ENCODE measurements around the gene NINL.
"Not testable (repeated sequence)": the region's sequence is repeated elsewhere in the genome, so short reads cannot be mapped to it uniquely, and the experiment has no call there.

The NINL gene

DNA sequence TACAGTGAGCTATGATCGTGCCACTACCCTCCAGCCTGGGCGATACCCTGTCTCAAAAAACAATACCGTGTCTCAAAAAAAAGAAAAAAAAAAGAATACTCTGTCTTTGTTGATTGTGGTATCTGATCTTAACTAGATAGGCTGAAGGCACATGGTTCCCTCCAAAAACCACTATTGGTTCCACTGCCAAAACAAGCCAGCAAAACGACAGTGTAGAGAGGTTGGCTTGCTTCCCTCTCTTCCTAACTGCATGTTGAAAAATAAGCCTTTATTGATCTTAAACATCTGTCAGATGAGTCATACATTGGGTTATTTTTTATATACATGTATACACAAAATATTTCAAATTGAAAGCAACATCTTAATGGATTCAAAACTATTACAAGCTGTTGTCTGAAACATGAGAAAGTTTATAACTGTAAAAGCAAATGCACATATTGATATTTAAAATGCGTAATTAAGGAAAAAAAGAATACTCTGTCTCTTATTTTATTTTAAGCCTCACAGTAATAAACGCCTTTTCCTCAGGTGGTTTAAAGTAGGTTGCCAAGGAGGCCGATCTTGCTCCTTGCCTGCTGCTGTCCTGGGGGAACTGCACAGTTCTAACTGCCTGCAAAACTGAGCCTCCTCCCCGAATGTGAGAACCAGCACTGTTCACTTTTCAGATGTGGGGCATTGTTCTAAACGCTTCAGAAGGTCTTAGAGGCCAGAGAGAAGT lies 7.0 kb upstream of the NINL start:
- no peak for DNase-seq

DNA sequence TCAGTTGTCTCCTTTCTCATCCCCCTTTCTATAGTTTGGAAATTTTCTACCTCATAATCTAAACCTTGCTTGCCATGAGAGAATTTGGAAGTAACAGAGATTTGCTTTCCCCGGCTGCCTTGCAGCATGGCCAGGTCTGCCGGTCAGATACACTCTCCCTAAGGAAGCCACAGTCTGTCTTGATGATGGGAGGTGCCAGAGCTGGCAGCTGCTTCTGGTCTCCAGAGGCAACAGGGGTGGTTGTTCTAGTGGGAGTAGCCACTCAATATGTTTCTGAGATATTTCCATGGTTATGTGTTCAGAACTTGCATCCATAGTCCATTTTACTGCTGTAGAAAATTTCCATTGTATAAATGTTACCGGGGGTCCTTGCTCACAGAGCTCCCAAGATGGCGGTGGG lies 5.4 kb upstream of the NINL start:
- DNase-seq, result not testable (repeated sequence)

DNA sequence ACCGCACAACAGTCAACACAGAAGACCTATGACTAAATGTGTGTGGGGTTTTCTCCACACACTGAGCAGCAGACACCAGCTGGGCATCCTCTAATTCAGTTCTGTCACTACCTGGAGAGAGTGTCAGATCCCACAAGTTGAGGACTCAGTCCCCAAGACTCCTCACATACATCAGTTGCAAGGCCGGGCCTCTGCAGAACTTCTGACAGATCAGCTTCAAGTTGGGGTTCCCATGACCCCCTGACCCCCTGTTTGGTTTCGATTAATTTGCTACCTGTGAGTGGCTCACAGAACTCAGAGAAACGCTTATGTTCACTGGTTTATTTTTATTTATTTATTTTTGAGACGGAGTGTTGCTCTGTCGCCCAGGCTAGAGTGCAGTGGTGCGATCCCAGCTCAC lies 3.2 kb upstream of the NINL start:
- no peak for DNase-seq

DNA sequence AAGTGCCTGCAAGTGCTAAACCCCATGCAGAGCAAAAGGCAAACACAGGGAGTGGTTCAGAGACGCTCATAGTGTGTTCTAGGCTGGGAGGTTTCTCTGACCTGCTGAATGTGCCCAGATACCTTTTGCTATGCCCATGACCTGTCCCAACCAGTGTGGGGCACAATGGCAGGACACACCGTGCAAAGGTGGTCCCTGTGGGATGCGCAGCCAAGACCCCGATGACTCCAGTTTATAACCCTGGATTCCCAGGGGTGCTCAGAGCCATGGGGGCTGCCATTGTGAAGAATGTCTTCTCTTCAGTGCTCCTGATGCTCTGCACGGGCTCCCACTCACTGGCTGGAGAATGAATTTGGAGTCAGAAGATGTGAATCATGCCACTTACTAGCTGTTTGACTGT lies 2.2 kb upstream of the NINL start:
- DNase-seq, result no peak

DNA sequence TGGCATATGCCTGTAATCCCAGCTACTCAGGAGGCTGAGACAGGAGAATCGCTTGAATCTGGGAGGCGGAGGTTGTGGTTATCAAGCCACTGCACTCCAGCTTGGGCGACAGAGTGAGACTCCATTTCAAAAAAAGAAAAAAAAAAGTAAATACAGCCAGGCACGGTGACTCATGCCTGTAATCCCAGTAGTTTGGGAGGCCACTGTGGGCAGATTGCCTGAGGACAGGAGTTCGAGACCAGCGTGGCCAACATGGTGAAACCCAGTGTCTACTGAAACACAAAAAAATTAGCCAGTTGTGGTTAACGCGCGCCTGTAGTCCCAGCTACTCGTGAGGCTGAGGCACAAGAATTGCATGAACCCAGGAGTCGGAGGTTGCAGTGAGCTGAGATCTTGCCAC lies 1.5 kb upstream of the NINL start:
- DNase-seq, result no peak

DNA sequence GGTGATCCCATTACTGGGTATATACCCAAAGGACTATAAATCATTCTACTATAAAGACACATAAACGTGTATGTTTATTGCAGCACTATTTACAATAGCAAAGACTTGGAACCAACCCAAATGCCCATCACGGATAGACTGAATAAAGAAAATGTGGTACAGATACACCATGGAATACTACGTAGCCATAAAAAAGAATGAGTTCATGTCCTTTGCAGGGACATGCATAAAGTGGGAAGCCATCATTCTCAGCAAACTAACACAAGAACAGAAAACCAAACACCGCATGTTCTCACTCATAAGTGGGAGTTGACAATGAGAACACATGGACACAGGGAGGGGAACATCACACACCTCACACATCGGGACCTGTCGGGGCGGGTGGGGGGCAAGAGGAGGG lies 1.7 kb downstream of the NINL start:
- DNase-seq, result not testable (repeated sequence)

DNA sequence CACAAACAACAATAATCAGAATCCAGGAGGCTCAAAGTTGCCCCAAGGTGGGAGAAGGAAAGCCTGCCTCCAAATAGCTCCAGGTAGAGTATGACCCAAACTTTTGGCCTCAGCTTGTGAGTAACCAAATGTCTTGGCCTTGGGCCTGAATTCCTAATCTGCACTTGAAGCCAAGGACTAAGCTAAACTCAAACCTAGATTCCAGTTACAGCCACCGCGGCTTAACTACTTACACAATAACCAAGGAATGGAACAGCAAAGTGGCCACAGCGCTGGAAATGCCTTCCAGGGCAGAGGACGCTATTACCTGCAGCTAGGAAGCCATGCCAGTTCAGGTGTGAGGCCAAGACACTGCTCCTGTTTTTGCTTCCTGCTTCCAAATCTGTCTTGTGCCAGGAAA lies 4.6 kb downstream of the NINL start:
- no peak for DNase-seq

DNA sequence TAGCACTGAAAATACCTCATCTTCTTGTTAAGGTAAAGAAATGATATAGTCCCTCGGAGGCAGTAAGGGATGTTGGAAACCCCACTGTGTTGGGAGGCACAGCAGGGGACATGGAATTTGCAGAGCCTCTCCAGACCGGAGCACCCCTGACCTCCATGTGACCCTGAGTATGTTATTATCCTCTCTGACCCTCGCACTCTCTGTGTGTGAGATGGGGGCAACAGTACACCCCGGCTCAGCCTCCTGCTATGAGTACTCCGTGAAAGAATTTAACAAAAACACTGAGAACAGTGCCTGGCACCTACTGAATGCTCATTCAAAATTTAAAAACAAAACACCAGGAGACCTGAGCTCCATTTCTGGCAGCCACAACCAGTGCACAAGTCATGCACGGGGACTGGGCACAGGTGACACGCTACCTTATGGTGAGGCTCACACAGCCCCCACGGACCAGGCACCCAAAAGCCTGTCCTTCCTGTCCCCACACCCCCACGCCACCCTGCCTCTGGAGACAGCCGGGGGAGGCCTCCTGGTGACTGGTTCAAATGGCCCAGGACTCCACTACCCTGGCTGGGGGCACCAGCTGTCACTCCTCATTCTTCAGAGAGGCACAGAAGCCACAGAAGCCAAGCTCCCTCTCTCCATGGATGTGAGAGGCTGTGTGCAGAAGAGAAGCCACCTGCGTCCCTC lies 6.1 kb downstream of the NINL start:
- DNase-seq, result no peak

DNA sequence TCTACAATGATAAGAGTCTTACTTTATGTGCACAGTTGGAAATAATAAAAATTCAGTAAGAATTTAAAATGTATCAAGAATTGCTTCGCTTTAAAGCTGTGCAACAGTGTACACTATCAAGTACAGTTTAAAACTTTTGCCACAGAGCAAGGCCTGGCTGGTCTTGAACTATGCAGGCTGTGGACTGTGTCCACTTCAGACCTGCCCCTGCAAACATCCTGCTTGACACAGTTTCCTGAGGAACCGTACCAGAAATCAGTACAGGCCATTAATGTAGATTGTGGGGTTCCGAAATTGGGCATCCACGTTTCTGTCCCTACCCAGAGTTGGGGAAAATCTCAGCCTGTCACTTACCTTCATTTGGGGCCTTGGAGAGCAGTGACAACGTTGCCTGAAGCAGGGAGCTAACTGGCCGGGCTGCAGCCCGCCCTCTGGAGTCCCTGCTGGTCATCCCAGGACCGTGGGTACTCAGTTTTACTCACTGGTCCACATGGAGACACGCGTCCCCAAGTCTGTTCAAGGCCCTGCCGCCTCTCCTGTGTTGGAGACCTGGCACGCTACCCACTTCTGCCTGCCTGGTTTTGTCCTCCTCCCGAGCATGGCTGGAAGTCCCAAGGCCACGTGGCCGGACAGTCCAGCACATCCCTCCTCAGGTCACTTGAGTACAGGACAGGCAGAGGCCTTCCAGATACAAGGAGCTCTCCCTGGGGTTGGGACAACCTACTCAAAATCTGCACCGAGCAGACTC lies 8.4 kb downstream of the NINL start:
- no peak for DNase-seq

DNA sequence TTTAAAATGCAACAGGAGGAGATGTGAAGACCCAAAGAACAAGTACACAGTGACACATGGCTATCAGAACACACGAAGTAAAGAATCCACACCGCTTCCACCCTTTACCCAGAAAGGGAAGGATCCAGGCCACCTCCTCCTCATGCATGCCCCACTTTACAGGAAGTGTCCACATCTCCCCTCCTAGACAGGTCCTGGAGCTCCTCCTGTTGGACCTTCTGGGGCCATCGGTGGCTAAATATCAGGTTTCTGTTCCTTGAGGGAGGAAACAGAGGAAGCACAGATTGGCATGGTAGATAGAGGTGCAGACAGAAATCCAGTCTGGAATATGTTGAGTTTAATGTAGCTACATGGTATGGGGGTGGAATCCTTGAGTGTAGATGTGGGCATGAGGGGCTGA lies 10.9 kb downstream of the NINL start:
- peak in 1 of 2 experiments; percentile 43 for DNase-seq

DNA sequence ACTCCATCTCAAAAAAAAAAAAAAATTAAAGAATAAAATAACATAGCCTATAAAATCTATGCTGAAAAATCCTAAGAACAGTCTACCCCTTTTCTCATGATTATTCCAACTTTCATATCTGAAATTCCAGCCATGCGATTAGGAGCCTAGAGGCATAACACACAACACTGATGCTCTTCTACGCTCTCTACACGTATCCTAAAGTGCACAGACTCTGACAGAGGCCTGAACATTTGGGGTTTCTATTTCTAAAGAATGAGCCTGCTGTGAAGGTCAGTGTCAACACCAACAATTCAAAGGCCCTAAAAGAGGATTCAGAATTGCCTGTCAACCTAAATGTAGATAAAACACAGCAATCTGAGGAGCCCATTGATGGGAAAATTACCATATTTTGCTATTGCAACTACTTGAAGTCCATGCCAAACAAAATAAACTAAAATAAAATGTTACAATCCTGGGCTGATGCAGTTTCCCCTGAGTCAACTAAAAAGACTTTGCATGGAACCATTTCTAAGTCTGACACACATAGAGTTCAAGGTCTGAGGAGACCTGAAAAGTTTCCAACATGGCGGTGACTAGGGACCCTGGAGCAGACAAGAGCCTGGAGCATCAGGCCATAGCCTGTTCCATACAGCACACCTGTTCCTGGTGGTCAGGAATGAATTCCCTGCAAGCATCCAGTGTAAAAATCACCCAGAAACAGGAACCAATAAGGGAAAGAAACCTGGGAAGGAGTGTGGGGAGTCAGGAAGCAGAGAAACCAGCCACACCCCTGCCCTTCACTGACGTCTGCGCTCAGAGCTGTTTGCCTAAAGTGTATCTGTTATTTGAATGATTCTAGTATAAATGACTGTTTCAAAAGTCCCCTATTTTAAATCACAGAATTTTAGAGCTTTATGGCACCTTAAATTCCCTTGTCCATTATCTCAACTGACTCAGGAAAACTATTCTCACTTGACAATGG lies 11.8 kb downstream of the NINL start:
- no peak for DNase-seq

DNA sequence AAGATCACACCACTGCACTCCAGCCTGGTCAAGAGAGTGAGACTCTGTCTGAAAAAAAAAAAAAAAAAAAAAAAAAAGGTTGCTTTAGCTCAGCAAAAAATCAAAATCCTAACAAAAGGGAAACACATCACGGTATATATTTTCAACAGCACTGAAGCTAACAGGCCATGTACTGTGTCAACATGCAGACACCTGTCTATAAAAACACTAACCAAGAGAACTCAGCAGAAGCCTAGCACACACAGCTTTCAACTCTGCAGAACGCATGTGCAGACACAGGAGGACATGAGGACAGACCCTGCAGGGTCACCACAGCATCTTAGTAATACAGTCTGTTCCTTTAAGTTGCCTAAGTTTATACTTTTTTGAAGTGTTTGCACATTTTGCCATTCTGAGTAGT lies 13.5 kb downstream of the NINL start:
- DNase-seq, result no peak

DNA sequence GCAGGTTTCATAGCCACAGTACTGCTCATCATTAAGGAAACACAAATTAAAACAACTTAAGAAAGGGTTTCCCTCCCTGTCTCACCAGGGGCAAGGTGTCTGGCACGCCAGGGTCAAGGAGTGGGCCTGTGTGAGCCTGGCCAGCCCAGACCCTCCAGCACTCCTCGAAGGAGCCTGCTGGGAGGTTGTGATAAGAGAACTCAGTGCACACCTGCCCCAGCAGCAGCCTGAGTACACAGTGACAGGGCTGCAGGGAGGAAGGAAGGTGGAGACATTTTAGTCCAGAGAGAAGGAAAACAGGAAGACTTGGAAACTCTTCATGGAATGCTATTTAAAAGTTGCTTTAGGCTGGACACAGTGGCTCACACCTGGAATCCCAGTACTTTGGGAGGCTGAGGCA lies 14.1 kb downstream of the NINL start:
- no peak for DNase-seq

DNA sequence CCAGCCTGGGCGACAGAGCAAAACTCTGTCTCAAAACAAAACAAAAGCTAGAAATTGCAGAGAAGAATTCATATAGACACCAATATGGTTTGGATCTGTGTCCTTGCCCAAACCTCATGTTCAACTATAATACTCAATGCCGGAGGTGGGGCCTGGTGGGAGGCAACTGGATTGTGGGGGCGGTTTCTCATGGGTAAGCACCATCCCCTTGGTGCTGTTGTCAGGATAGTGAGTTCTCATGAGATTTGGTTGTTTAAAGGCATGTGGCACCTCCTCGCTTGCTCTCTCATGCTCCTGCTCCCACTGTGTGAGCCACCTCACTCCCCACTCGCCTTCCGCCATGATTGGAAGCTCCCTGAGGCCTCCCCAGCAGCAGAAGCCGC lies 15.2 kb downstream of the NINL start:
- DNase-seq, result no peak

DNA sequence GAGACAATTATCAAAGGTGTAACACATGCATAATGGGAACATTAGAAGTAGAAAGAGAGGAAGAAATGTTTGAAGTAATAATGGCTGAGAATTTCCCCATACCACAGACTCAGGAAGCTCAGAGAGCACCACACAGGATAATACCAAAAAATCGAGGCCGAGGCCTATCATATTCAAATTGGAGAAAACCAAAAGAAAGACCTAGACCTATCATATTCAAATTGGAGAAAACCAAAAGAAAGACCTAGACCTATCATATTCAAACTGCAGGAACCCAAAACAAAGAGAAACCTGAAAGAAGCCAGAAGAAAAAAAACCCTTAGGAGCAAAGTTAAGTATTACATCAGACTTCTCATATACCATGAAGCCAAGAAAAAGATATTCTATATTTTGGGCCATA lies 18.0 kb downstream of the NINL start:
- no peak for DNase-seq

DNA sequence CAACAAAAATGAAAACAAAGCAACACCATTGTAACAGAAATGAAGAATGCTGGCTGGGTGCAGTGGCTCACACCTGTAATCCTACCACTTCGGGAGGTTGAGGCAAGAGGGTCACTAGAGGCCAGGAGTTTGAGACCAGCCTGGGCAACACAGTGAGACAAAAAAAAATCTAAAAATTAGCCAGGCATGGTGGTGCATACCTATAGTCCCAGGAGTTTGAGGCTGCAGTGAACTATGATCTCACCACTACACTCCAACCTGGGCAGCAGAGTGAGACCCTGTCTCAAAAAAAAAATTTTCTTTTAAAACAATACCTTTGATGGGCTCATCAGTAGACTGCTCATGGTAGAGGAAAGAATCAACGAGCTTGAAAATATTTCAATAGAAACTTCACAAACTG lies 18.5 kb downstream of the NINL start:
- no peak for DNase-seq

DNA sequence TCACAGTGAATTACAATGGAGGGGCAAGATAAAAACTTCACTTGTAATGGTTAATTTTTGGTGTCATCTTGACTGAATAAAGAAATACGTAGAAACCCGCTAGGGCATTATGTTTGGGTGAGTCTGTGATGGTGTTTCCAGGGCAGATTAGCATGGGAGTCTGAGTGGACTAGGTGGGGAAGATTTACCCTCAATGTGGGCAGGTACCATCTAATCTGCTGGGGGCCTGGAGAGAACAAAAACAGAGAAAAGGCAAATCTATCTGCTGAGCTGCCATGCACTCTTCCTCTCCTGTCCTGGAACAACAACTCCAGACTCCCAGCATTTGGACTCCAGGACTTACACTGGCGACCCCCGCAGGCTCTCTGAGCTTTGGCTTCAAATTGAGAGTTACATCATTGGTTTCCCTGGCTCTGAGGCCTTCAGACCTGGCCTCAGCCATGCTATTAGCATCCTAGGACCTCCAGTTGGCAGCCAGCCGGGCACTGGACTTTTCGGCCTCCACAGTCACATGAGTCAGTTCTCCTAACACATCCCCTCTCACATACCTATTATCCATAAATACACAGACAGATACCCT lies 19.7 kb downstream of the NINL start:
- DNase-seq, result no peak

DNA sequence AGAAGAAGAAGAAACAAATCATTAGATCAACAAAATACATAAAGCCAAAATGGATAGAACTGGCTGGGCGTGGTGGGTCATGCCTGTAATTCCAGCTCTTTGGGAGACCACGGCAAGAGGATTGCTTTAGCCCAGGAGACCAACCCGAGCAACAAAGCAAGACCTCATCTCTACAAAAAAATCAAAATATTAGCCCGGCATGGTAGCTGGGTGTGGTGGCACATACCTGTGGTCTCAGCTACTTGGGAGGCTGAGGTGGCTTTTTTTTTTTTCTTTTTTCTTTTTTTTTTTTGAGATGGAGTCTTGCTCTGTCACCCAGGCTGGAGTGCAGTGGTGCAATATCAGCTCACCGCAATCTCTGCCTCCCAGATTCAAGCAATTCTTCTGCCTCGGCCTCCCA lies 21.5 kb downstream of the NINL start:
- no peak for DNase-seq

DNA sequence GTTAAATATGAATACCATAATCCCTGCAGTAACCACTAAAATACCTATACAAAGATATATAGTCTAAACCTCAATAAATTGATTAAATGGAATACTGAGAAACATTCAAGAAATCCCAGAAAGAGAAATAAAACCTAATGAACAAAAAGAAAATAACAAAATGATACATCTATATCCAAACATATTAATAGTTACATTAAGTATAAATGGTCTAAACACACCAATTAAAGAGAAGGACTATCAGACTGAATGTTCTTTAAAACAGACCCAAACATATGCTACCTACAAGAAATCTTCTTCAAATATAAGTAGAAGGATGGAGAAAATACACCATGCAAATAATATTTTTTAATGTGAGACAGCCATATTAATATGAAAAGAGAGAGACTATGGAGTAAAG lies 22.0 kb downstream of the NINL start:
- no peak for DNase-seq

DNA sequence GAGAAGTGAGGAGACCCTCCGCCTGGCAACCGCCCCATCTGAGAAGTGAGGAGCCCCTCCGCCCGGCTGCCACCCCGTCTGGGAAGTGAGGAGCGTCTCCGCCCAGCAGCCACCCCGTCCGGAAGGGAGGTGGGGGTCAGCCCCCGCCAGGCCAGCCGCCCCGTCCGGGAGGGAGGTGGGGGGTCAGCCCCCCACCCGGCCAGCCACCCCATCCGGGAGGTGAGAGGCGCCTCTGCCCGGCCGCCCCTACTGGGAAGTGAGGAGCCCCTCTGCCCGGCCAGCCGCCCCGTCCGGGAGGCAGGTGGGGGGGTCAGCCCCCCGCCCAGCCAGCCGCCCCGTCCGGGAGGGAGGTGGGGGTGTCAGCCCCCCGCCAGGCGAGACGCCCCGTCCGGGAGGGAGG lies 23.6 kb downstream of the NINL start:
- not testable (repeated sequence) for DNase-seq

DNA sequence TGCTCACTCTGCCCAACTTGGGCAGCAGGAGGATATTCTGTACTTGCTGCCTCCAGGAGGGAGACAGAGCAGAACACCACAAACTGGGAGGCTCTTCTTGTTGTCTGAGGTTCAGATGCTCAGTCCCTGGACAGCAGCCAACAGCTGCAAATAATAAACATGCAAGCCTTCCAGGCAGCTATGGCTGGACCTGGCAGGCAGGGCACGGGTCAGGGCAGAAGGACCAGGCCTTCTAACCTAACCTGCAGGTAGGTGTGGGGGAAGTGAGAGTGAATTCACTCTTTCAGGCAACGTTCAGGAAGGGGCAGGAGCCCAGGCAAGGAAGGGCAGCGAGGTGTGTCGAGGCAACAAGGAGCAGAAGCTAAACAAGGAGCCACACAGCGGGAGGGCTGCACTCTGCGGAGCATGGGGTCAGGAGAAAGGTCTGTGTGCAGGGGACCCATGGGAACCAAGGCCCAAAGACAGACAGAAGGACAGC lies 31.5 kb downstream of the NINL start:
- peak in 1 of 2 experiments; percentile 16 for DNase-seq

DNA sequence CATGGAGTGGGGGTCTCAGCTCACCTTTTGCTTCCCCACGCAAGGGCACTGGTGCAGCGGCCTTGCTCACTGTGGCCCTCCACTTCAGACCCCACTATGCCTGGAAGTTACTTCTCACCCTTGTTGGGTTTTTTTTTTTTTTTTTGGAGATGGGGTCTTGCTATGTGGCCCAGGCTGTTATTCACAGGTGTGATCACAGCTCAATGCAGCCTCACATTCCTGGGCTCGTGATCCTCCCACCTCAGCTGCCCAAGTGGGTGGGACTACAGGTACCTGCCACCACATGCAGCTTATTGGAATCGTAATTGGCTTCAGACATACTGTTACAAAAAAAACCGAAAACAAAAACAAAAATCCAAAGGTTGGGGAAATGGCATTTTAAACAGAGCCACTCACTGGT lies 32.4 kb downstream of the NINL start:
- DNase-seq, result no peak
